HFF-Myc (cell line): Measurements from ENCODE around the gene NSD1.
"Not testable (repeated sequence)": the region's sequence is repeated elsewhere in the genome, so short reads cannot be mapped to it uniquely, and the experiment has no call there.

ENCODE experiments used
- DNase-seq: peaks from one replicate; pipeline ENCODE4 v3.0.0-alpha.2; 2011; ENCODE audit warnings: low read depth; ENCODE audit errors: extremely low read depth
- H3K4me3 ChIP-seq: replicated peaks from 2 replicates; pipeline ENCODE4 v1.5.1; 2011; ENCODE audit warnings: low read depth, mild to moderate bottlenecking, control low read depth, low read length
- TF ChIP-seq, protein P1 (sequence below): IDR thresholded peaks from 2 replicates; pipeline ENCODE4 v1.5.1; 2012; ENCODE audit warnings: mild to moderate bottlenecking, low read depth, low read length, control low read depth; ENCODE audit errors: missing control alignments

Gene NSD1

DNA sequence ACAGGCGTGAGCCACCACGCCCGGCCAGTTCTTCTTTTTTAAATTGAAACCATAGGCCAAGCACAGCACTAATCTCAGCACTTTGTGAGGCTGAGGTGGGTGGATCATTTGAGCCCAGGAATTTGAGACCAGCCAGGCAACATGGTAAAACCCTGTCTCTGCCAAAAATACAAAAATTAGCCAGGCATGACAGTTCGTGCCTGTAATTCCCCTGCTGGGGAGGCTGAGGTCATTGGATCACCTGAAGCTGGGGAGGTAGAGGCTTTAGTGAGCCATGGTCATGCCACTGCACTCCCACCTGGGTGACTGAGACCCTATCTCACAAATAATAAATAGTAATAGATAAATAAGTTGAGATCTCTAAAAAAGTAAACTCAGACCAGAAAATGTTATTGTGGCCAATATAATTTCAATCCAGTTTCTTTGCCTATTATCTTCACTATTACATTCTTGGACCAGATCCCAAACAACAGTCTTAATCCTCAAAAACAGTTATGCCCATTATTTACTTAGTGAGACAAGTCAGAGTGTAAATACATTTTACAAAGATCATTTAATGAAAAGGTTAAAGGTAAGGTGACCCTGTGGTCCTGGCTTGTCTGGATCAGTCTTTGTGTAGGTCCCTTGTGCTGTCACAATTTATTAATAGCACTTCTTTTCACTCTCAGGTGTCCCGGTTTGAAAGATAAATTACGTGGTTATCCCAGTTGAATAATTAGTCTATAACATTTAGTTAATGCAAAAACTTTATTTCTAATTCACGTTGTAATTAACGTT, 116.4 kb downstream of the NSD1 start:
- TF ChIP-seq, protein P1, sequence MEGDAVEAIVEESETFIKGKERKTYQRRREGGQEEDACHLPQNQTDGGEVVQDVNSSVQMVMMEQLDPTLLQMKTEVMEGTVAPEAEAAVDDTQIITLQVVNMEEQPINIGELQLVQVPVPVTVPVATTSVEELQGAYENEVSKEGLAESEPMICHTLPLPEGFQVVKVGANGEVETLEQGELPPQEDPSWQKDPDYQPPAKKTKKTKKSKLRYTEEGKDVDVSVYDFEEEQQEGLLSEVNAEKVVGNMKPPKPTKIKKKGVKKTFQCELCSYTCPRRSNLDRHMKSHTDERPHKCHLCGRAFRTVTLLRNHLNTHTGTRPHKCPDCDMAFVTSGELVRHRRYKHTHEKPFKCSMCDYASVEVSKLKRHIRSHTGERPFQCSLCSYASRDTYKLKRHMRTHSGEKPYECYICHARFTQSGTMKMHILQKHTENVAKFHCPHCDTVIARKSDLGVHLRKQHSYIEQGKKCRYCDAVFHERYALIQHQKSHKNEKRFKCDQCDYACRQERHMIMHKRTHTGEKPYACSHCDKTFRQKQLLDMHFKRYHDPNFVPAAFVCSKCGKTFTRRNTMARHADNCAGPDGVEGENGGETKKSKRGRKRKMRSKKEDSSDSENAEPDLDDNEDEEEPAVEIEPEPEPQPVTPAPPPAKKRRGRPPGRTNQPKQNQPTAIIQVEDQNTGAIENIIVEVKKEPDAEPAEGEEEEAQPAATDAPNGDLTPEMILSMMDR, result no peak
- DNase-seq, result no peak
- no peak overlapping the region for H3K4me3 ChIP-seq

DNA sequence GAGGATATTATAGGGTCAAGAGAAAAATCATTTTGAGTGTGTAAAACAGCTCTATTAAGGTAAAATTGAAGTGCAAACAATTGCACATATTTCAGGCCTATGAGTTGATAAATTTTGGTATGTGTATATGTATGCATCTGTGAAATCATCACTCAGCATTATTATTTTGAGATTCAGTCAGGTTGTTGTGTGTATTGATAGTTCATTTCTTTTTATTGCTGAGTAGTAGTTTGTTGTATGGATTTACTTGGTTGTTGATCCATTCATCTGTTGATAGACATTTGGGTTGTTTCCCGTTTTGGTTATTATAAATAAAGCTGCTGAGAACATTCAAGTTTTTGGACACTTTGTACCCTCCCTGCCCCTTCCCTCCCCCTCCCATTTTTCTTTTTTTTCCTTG, 119.7 kb downstream of the NSD1 start:
- TF ChIP-seq, protein P1, result no peak
- DNase-seq, result no peak
- H3K4me3 ChIP-seq, result no peak overlapping the region

DNA sequence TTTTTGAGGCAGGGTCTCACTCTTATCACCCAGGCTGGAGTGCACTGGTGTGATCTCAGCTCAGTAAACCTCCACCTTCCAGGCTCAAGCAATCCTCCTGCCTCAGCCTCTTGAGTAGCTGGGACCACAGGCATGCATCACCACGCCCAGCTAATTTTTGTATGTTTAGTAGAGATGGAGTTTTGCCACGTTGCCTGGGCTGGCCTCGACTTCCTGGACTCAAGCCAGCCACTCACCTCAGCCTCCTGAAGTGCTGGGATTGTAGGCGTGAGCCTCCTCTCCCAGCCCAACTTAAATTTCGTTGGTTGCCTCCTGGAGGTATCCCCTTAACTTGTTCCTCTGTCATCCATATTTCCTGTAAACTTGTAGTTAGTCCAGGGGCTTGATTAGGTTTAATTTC, 122.7 kb downstream of the NSD1 start:
- no peak for DNase-seq
- no peak overlapping the region for H3K4me3 ChIP-seq
- TF ChIP-seq, protein P1, result no peak

DNA sequence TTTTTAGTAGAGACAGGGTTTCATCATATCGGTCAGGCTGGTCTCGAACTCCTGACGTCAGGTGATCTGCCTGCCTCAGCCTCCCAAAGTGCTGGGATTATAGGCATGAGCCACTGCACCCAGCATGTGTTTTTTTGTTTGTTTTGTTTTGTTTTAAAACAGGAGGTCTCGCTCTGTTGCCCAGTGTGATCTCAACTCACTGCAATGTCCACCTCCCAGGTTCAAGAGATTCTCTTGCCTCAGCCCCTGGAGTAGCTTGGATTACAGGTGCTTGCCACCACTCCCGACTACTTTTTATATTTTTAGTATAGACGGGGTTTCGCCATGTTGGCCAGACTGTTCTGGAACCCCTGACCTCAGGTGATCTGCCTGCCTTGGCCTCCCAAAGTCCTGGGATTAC, 125.1 kb downstream of the NSD1 start:
- not testable (repeated sequence) for DNase-seq

DNA sequence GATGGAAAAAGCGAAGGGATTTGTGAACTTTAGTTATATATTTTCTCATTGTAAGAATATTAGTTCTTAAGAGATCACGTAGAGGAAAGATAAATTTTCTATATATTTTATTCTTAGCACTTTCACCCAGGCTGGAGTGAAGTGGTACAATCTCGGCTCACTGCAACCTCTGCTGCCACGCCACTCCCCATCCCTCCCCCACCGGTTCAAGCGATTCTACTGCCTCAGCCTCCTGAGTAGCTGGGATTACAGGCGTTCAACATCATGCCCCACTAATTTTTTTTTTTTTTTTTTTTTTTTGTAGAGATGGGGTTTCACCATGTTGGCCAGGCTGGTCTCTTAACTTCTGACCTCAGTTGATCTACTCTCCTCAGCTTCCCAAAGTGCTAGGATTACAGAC, 127.4 kb downstream of the NSD1 start:
- no peak overlapping the region for H3K4me3 ChIP-seq
- TF ChIP-seq, protein P1, result no peak
- no peak for DNase-seq

More for the DNA sequence above, 125.1 kb downstream of the NSD1 start:
- H3K4me3 ChIP-seq, result not testable (repeated sequence)

DNA sequence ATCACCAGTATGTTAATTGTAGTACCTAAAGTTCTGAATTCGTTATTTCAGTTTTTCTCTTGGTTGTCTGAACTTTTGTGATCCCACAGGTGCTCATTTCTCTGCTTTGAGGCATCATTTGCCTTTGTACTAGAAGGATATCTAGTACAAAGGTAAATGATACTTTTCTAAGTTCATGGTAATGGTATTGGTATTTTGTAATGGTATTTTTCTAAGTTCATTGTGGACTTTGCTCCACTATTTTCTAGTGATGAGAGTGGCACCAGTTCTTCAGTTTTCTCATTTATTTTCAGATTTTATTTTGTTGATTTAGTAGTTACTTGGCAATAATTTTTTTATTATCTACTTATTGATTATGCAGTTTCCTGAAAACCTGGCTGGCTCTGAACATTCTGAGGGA, 127.9 kb downstream of the NSD1 start:
- no peak overlapping the region for H3K4me3 ChIP-seq
- DNase-seq, result no peak
- TF ChIP-seq, protein P1, result no peak

DNA sequence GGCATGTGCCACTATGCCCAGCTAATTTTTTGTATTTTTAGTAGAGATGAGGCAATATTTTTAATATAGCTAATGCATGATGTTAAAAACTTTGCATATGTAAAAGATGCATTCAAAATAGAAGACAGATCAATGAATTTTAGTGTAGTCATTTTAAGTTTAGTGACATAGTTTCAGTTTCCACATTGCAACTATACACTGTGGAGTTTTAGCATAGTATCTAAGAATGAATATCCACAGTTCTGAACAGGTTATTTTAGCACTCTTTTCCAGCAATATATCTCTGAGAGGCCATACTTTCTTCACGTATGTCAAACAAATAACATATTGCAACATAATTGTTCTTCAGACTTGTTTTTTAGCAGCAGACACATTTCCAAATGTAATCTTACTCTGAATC, 130.6 kb downstream of the NSD1 start:
- H3K4me3 ChIP-seq, result no peak overlapping the region

More for the DNA sequence above, 130.6 kb downstream of the NSD1 start:
- TF ChIP-seq, protein P1, result no peak
- no peak for DNase-seq
